Tibial artery (tissue), 4 donors: Measurements from ENCODE around the gene MON1A.

Source experiments
- DNase-seq, 2 donors: peaks; one replicate each; pipeline ENCODE4 v3.0.0-alpha.2; 2019
- H3K27ac ChIP-seq, 2 donors: fragments of 200-600 bp; sonication (generic) in 1 of 2; 1 replicate in 1 of 2; 2 replicates in 1 of 2; pipeline ENCODE4 v1.5.1; 2018 to 2019; ENCODE audit warnings: mild to moderate bottlenecking in 1 of 2
- H3K27me3 ChIP-seq, 2 donors: fragments of 200-600 bp; sonication (generic) in 1 of 2; one replicate each; pipeline versions ENCODE4 v1.5.1 to v1.6.0; 2016 to 2019
- H3K36me3 ChIP-seq, 3 donors: fragments of 200-600 bp; sonication (generic) in 2 of 3; one replicate each; pipeline ENCODE4 v1.5.1; 2016 to 2019; ENCODE audit warnings: mild to moderate bottlenecking in 2 of 3
- H3K4me1 ChIP-seq, 4 donors: fragments of 200-600 bp; sonication (generic) in 2 of 4; 1 replicate in 3 of 4; 2 replicates in 1 of 4; pipeline ENCODE4 v1.5.1; 2016 to 2019
- H3K4me3 ChIP-seq, 2 donors: fragments of 200-600 bp; sonication (generic) in 1 of 2; 1 replicate in 1 of 2; 2 replicates in 1 of 2; pipeline ENCODE4 v1.5.1; 2018 to 2019; ENCODE audit warnings: mild to moderate bottlenecking in 2 of 2
- H3K9me3 ChIP-seq, 3 donors: fragments of 200-600 bp; sonication (generic) in 1 of 3; one replicate each; pipeline ENCODE4 v1.5.1; 2016 to 2019
- CTCF ChIP-seq, 2 experiments: fragments of 200-600 bp in 1 of 2; fragments of 450-650 bp in 1 of 2; IDR thresholded peaks; one replicate each; pipeline ENCODE4 v1.5.1; 2017 to 2019; ENCODE audit warnings: antibody characterized with exemption in 2 of 2, mild to moderate bottlenecking in 1 of 2, moderate library complexity in 1 of 2
- intact Hi-C: fragments of 100-400 bp; cut with DNase I; formaldehyde crosslinking; loops from one replicate; pipeline ENCODE4 v1.15.0; 2023; ENCODE audit warnings: low total_unique reads

The MON1A gene

GRCh38 chr3:49916686-49917085 is 12.9 kb downstream of the MON1A start:
- intact Hi-C loops = no loop called here
- TF ChIP-seq CTCF (IDR thresholded peaks at IDR 0.05) = no peak

GRCh38 chr3:49914906-49915305 is 14.7 kb downstream of the MON1A start:
- TF ChIP-seq CTCF (IDR thresholded peaks at IDR 0.05) = no peak
- DNase-seq = no peak
- Histone ChIP-seq H3K9me3 (no peaks in the 10 kb centered on the region), H3K36me3 (peaks cover 12 to 33% (median 31%) of the 10 kb centered on the region in 3 donors), H3K4me3 (no peak overlapping the region), H3K27me3 (no peaks in the 10 kb centered on the region), H3K4me1 (no peaks in the 10 kb centered on the region), H3K27ac (no peak overlapping the region)
- intact Hi-C loops = no loop called here

More at GRCh38 chr3:49916686-49917085, 12.9 kb downstream of the MON1A start:
- H3K9me3 ChIP-seq = no peaks in the 10 kb centered on the region
- H3K27ac ChIP-seq = no peak overlapping the region
- no peaks in the 10 kb centered on the region for H3K4me1 ChIP-seq
- no peak for DNase-seq
- no peaks in the 10 kb centered on the region for H3K27me3 ChIP-seq
- no peak overlapping the region for H3K4me3 ChIP-seq
- peaks cover 2 to 15% (median 14%) of the 10 kb centered on the region in 3 donors for H3K36me3 ChIP-seq

GRCh38 chr3:49912881-49913281 is 16.7 kb downstream of the MON1A start:
- Histone ChIP-seq H3K27ac (no peak overlapping the region), H3K4me1 (no peaks in the 10 kb centered on the region), H3K9me3 (no peaks in the 10 kb centered on the region), H3K36me3 (peaks cover 17 to 46% (median 45%) of the 10 kb centered on the region in 3 donors), H3K27me3 (no peaks in the 10 kb centered on the region), H3K4me3 (no peak overlapping the region)
- DNase-seq = no peak
- intact Hi-C loops = no loop called here
- TF ChIP-seq CTCF (IDR thresholded peaks at IDR 0.05) = no peak

GRCh38 chr3:49911611-49912010 is 18.0 kb downstream of the MON1A start:
- Histone ChIP-seq H3K36me3 (peaks cover 17 to 46% (median 45%) of the 10 kb centered on the region in 3 donors), H3K9me3 (no peaks in the 10 kb centered on the region), H3K27me3 (no peaks in the 10 kb centered on the region), H3K4me1 (peaks cover 0 to 1% (median under 1%) of the 10 kb centered on the region in 4 donors), H3K27ac (no peak overlapping the region), H3K4me3 (no peak overlapping the region)
- no peak for DNase-seq
- TF ChIP-seq CTCF (IDR thresholded peaks at IDR 0.05) = no peak
- intact Hi-C loops = no loop called here

- Histone ChIP-seq H3K4me1 (peaks cover 0 to 7% (median 3%) of the 10 kb centered on the region in 4 donors), H3K36me3 (peaks cover 17 to 46% (median 45%) of the 10 kb centered on the region in 3 donors), H3K27me3 (no peaks in the 10 kb centered on the region), H3K27ac (no peak overlapping the region), H3K9me3 (no peaks in the 10 kb centered on the region), H3K4me3 (no peak overlapping the region)
- TF ChIP-seq CTCF (IDR thresholded peaks at IDR 0.05) = no peak
- intact Hi-C loops = no loop called here
- no peak for DNase-seq
These were observed 18.5 kb downstream of the MON1A start for GRCh38 chr3:49911124-49911420.
